ENCODE data around the gene SCG3. TPM values are rescaled to one million over a fixed set of nuclear protein-coding genes. Genes with fewer than 3 reads are reported as not detected.
A peak's percentile ranks its signal among the peaks of the same experiment; 100 is the strongest.

The SCG3 gene
- total RNA-seq, 1 donor from 2014 or later, result 1.8 TPM

DNA sequence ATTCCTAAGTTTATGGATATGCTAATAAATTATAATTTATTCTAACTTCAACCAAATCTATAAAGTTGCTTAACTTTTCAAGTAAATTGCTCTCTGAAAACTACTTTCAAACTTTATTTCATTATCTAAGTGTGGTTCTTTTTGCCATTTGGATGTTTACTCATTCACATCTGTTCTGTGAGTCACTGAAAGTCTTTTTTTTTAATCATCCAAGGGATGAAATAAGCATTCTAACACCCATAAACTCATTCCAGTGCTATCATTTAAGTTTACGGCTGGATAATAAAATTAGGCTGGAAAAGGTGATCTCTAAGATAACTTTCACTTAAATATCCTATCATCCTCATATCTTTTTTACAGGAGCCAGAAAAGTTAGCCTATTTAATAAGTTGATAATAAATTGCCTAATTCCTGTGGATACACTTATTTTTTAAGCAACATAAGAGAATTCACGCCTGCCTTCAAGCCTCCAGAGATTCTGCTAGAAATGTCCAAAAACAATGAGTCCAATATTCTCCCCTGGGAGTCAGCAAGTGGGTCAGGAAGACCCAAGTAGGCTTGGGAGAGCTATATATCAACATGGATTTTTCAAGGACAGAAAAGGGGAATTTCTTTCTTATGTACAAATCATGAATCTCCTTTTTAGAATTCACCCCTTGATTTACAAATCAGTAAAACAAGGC lies 25.8 kb downstream of the SCG3 start:
- H2AFZ ChIP-seq (ENCODE audit: low read depth, low read length), result no peak overlapping the region
- no peak for TF ChIP-seq EZH2 (IDR thresholded peaks at IDR 0.05; ENCODE audit: insufficient read depth, low read length)
- TF ChIP-seq, protein P1, sequence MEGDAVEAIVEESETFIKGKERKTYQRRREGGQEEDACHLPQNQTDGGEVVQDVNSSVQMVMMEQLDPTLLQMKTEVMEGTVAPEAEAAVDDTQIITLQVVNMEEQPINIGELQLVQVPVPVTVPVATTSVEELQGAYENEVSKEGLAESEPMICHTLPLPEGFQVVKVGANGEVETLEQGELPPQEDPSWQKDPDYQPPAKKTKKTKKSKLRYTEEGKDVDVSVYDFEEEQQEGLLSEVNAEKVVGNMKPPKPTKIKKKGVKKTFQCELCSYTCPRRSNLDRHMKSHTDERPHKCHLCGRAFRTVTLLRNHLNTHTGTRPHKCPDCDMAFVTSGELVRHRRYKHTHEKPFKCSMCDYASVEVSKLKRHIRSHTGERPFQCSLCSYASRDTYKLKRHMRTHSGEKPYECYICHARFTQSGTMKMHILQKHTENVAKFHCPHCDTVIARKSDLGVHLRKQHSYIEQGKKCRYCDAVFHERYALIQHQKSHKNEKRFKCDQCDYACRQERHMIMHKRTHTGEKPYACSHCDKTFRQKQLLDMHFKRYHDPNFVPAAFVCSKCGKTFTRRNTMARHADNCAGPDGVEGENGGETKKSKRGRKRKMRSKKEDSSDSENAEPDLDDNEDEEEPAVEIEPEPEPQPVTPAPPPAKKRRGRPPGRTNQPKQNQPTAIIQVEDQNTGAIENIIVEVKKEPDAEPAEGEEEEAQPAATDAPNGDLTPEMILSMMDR (IDR thresholded peaks at IDR 0.05; ENCODE audit: insufficient read depth, low read depth, low read length), result no peak
- H3K4me3 ChIP-seq (ENCODE audit: insufficient read depth, low read depth, low read length), result no peak overlapping the region
- no peak overlapping the region for H3K9ac ChIP-seq (ENCODE audit: low read length)
- no peaks in the 10 kb centered on the region for H3K9me3 ChIP-seq (ENCODE audit: insufficient read depth, low read depth, low read length)
- H3K9me3 Mint-ChIP-seq (ENCODE audit: unreplicated experiment), result no peaks in the 10 kb centered on the region
- peaks cover 6% of the 10 kb centered on the region for H3K27me3 ChIP-seq (ENCODE audit: insufficient read depth, low read length)
- FAIRE-seq (no peak), DNase-seq (ENCODE audit: low read depth) (peak; percentile 10)
- no peak overlapping the region for H3K27ac ChIP-seq (ENCODE audit: low read depth, low read length)
- no peak overlapping the region for H3K27ac Mint-ChIP-seq (ENCODE audit: unreplicated experiment)
- H3K36me3 ChIP-seq (ENCODE audit: insufficient read depth, low read length), result no peaks in the 10 kb centered on the region
- H3K4me1 ChIP-seq (ENCODE audit: insufficient read depth, low read length), result no peaks in the 10 kb centered on the region
- peaks cover 4% of the 10 kb centered on the region for H3K4me1 Mint-ChIP-seq (ENCODE audit: low read depth, unreplicated experiment)
- no peaks in the 10 kb centered on the region for H3K36me3 Mint-ChIP-seq (ENCODE audit: low read depth, unreplicated experiment)
- H3K4me2 ChIP-seq (ENCODE audit: low read length), result no peak overlapping the region
- H4K20me1 ChIP-seq (ENCODE audit: insufficient read depth, low read length), result no peaks in the 10 kb centered on the region
- H3K27me3 Mint-ChIP-seq (ENCODE audit: low read depth, unreplicated experiment), result no peaks in the 10 kb centered on the region
- no peak overlapping the region for H3K4me3 Mint-ChIP-seq (ENCODE audit: unreplicated experiment)
- no peaks in the 10 kb centered on the region for H3K79me2 ChIP-seq (ENCODE audit: insufficient read depth, low read length)

DNA sequence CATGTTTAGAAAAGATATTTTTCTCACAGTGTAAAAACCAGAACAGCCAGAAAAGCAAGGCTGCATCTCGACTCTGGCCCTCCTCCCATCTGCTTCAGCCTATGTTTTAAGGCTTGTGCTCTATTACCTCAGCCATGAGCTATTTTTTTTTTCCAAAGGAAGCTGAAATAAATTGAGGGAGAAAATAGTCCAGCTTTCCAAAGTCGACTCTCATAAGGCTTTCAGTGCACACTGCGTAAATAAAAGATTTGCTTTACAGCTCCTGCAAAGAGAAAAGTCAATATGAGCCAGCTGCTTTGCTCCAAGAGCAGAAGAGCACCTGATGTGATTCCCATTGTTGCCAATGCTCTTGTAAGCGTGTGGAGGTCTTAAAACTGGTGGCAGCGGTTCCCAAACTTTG lies 26.7 kb downstream of the SCG3 start:
- Histone ChIP-seq H4K20me1 (ENCODE audit: insufficient read depth, low read length) (no peaks in the 10 kb centered on the region), H3K4me2 (ENCODE audit: low read length) (no peak overlapping the region), H2AFZ (ENCODE audit: low read depth, low read length) (no peak overlapping the region), H3K4me1 (ENCODE audit: insufficient read depth, low read length) (no peaks in the 10 kb centered on the region), H3K9ac (ENCODE audit: low read length) (no peak overlapping the region), H3K27me3 (ENCODE audit: insufficient read depth, low read length) (peaks cover 6% of the 10 kb centered on the region), H3K4me3 (ENCODE audit: insufficient read depth, low read depth, low read length) (no peak overlapping the region), H3K9me3 (ENCODE audit: insufficient read depth, low read depth, low read length) (peaks cover 3% of the 10 kb centered on the region), H3K79me2 (ENCODE audit: insufficient read depth, low read length) (no peaks in the 10 kb centered on the region), H3K36me3 (ENCODE audit: insufficient read depth, low read length) (no peaks in the 10 kb centered on the region), H3K27ac (ENCODE audit: low read depth, low read length) (no peak overlapping the region)
- TF ChIP-seq, protein P1 (IDR thresholded peaks at IDR 0.05; ENCODE audit: insufficient read depth, low read depth, low read length), result no peak
- TF ChIP-seq EZH2 (IDR thresholded peaks at IDR 0.05; ENCODE audit: insufficient read depth, low read length), result no peak
- no peak for FAIRE-seq
- Mint-ChIP-seq H3K27ac (ENCODE audit: unreplicated experiment) (no peak overlapping the region), H3K36me3 (ENCODE audit: low read depth, unreplicated experiment) (no peaks in the 10 kb centered on the region), H3K4me3 (ENCODE audit: unreplicated experiment) (no peak overlapping the region), H3K4me1 (ENCODE audit: low read depth, unreplicated experiment) (peaks cover 4% of the 10 kb centered on the region), H3K27me3 (ENCODE audit: low read depth, unreplicated experiment) (peaks cover 3% of the 10 kb centered on the region), H3K9me3 (ENCODE audit: unreplicated experiment) (no peaks in the 10 kb centered on the region)
- DNase-seq (ENCODE audit: low read depth), result no peak

DNA sequence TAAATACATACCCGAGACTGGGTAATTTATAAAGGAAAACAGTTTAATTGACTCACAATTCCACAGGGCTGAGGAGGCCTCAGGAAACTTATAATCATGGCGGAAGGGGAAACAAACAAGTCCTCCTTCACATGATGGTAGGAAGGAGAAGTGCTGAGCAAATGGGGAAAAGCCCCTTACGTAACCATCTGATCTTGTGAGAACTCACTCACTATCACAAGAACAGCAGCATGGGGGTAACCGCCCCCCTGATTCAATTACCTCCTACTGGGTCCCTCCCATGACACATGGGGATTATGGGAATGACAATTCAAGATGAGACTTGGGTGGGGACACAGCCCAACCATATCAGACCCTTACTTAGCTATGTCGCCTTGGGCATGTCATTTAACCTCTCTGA lies 27.7 kb downstream of the SCG3 start:
- Histone ChIP-seq H3K4me2 (ENCODE audit: low read length) (no peak overlapping the region), H3K4me1 (ENCODE audit: insufficient read depth, low read length) (no peaks in the 10 kb centered on the region), H3K79me2 (ENCODE audit: insufficient read depth, low read length) (no peaks in the 10 kb centered on the region), H3K27me3 (ENCODE audit: insufficient read depth, low read length) (peaks cover 3% of the 10 kb centered on the region), H3K9me3 (ENCODE audit: insufficient read depth, low read depth, low read length) (peaks cover 3% of the 10 kb centered on the region), H4K20me1 (ENCODE audit: insufficient read depth, low read length) (no peaks in the 10 kb centered on the region), H3K36me3 (ENCODE audit: insufficient read depth, low read length) (no peaks in the 10 kb centered on the region), H3K4me3 (ENCODE audit: insufficient read depth, low read depth, low read length) (no peak overlapping the region), H2AFZ (ENCODE audit: low read depth, low read length) (no peak overlapping the region), H3K9ac (ENCODE audit: low read length) (no peak overlapping the region), H3K27ac (ENCODE audit: low read depth, low read length) (no peak overlapping the region)
- TF ChIP-seq, protein P1 (IDR thresholded peaks at IDR 0.05; ENCODE audit: insufficient read depth, low read depth, low read length), result no peak
- TF ChIP-seq EZH2 (IDR thresholded peaks at IDR 0.05; ENCODE audit: insufficient read depth, low read length), result no peak
- Mint-ChIP-seq H3K4me1 (ENCODE audit: low read depth, unreplicated experiment) (peaks cover 4% of the 10 kb centered on the region), H3K27ac (ENCODE audit: unreplicated experiment) (no peak overlapping the region), H3K4me3 (ENCODE audit: unreplicated experiment) (no peak overlapping the region), H3K9me3 (ENCODE audit: unreplicated experiment) (no peaks in the 10 kb centered on the region), H3K36me3 (ENCODE audit: low read depth, unreplicated experiment) (no peaks in the 10 kb centered on the region), H3K27me3 (ENCODE audit: low read depth, unreplicated experiment) (peaks cover 3% of the 10 kb centered on the region)
- DNase-seq (ENCODE audit: low read depth) (no peak), FAIRE-seq (no peak)

All from astrocyte (in vitro differentiated cells and primary cell).